GM18507 (cell line): ENCODE results near the gene UGP2.

Source experiments
- DNase-seq: peaks from one replicate; pipeline ENCODE4 v3.0.0; 2011; ENCODE audit warnings: low read depth; ENCODE audit not compliant: insufficient read length; ENCODE audit errors: extremely low spot score
- FAIRE-seq: peaks from 2 replicates; lab custom pipeline; 2011; peaks lifted over from hg19 to GRCh38; lab: Jason Lieb, UNC

UGP2 gene

GRCh38 chr2:63858291-63858690 lies 16.6 kb downstream of the UGP2 start:
- DNase-seq (no peak), FAIRE-seq (no peak)

DNA sequence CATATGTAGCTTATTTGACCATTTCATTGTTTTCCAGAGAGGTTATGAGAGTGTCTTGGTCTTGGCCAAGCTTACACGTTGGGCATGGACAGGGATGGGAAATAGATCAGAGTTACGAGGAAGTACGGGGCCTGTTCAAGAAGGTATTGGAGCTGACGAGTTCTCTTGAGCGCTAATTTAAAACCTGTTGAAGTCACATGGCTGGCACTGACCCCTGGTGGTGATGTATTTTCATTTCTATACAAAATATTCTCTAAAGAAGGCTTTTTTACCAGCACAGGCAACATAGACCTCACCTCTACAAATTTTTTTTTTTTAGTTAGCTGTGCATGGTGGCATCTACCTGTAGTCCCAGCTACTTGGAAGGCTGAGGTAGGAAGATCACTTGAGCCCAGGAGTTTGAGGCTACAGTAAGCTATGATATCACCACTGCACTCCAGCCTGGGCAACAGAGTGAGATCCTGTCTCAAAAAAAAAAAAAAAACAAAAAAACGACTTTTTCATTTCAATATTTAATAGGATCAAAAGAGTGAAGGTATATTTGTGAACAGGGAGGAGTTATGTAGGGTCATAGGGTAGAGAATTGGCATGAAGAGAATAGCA lies 19.6 kb downstream of the UGP2 start:
- peak; percentile 15 for DNase-seq
- peak; percentile 70 for FAIRE-seq

- FAIRE-seq (no peak), DNase-seq (no peak)
These were observed 21.1 kb downstream of the UGP2 start for GRCh38 chr2:63862806-63863205.

- no peak for FAIRE-seq
- DNase-seq: no peak
These were observed 22.0 kb downstream of the UGP2 start for GRCh38 chr2:63863707-63864106.

DNA sequence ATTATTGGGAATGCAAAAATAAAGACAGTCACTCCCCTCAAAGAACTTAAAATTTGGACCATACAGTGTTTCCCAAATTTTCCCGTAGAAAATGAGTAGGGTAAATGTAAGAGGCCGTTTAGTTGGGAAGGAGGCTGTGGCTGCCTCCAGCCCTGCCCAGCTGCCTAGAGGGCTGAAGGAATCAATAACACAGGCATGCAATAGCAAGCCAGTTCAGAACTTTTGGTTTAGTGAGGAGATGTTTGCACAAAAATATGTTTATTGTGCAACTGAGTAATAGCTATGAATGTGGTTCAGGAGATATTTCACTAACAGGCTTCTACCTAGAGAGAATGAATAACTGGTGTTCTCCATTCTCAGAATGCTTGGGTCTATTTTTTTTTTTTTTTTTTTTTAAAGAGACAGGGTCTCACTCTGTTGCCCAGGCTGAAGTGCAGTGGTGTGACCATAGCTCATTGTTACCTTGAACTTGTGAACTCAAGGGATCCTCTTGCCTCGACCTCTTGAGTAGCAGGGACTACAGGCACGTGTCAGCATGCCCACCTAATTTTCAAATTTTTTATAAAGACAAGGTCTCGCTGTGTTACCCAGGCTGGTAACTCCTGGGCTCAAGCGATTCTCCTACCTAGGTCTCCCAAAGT lies 23.6 kb downstream of the UGP2 start:
- FAIRE-seq (no peak), DNase-seq (no peak)

- FAIRE-seq: peak; percentile 35
- DNase-seq: no peak
These were observed 24.5 kb downstream of the UGP2 start for GRCh38 chr2:63866009-63866709.

GRCh38 chr2:63870679-63871078 lies 29.0 kb downstream of the UGP2 start:
- no peak for FAIRE-seq
- DNase-seq: no peak

GRCh38 chr2:63871864-63872263 lies 30.2 kb downstream of the UGP2 start:
- FAIRE-seq (no peak), DNase-seq (no peak)

DNA sequence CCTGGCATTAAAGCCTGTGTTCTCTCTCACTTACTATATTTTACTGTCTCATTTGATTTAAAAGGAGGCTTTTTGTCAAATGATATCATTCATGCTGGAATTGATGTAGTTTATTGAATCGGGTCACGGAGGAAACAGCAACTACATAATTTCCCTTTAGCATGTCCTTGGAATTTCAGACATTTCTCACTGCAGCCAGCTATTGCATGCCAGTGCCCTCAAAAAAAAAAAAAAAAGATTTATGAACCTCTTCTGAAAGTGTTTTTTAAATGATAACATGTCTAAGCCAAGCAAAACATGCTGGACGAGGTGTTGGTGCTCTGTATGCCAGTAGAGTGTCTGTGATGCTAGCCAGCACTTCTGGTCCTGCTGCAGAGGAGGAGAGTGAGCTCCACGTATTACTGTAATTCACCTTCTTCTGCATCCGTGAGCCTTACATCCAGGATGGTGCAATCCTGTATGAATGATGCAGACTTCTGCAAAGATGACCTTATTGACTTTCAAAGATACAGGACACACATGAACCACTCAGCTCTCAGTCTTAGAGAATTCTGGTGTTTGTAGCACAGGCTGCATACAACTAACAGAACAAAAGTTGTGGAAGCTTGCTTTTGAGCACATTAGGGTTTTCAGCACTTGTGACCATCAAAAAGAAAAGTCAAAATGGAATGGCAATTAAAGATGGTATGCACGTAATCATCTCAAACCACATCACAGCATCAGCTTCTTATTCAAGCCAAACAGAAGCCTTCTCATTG lies 31.1 kb downstream of the UGP2 start:
- no peak for DNase-seq
- FAIRE-seq: no peak

- DNase-seq (no peak), FAIRE-seq (no peak)
These were observed 32.8 kb downstream of the UGP2 start for GRCh38 chr2:63874204-63875130.

GRCh38 chr2:63875131-63875527 lies 33.4 kb downstream of the UGP2 start:
- FAIRE-seq (no peak), DNase-seq (no peak)

DNA sequence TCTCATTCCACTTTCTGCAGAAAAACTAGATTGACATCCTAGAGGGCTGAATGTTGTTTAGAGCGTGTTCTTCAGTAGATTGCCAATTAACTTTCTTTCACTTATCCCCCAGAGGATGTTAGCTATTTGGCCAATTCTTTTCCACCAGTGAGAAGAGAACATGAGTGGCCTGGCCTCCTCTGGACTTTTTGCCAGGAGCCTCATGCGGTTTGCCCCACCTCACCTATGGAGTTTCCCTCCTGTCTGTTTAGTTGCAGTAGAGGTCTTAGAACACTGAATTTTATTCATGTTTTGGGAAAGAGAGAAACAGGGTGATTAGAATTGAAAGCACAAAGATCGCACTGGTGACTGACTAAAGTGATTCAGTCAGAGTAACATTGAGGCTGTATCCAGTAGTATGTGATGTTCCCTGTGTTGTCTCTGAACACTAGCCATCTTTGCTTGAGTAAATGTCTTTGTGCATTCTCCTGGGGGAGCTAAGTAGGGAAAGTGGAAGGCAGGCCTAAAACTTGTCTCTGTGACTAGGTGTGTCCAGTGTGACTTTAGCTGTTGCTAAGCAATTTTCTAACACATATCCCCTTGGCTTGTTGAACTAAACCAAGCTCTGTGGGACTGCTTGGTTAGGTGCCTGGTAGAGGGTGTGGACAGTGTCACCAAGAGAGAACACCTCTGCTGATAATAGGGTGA lies 34.0 kb downstream of the UGP2 start:
- FAIRE-seq (no peak), DNase-seq (no peak)

- FAIRE-seq: no peak
These were observed 34.6 kb downstream of the UGP2 start for GRCh38 chr2:63876311-63876710.

DNA sequence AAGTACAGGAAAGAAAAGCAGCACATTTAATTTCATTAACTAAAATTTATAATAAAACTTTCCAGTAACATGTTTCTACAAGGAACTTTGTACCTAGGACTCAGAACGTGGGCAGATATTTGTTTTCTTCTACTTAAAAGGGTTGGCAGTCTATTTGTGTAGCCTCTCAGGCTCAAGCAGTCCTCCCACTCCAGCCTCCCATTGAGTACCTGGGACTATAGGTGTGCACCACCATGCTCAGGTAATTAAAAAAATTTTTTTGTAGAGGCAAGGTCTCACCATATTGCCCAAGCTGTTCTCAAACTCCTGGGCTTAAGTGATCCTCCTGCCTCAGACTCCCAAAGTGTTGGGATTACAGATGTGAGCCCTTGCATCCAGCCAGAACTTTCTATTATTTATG lies 36.8 kb downstream of the UGP2 start:
- no peak for DNase-seq
- FAIRE-seq: no peak

More at GRCh38 chr2:63876311-63876710, 34.6 kb downstream of the UGP2 start:
- no peak for DNase-seq

GRCh38 chr2:63879876-63880433 lies 38.3 kb downstream of the UGP2 start:
- FAIRE-seq: no peak
- no peak for DNase-seq

DNA sequence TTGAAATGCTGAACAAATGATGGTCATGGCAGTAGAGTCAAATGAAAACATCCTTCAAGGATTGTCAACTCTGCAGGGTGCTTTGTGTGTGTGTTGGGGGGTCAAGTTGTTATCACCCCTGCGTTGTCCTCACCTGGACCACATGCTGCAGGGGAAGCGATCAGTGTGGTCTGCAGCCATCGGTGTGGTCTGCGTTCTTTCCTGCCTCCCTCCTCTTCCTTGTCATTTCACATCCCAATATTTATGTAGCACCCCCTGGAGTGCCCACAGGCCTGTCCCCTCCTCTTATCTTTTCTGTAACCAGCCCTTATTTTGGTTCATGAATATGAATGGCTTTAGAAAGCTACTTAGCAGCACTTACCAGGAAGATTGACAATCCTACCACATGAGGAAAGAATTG lies 38.9 kb downstream of the UGP2 start:
- FAIRE-seq (no peak), DNase-seq (no peak)

DNA sequence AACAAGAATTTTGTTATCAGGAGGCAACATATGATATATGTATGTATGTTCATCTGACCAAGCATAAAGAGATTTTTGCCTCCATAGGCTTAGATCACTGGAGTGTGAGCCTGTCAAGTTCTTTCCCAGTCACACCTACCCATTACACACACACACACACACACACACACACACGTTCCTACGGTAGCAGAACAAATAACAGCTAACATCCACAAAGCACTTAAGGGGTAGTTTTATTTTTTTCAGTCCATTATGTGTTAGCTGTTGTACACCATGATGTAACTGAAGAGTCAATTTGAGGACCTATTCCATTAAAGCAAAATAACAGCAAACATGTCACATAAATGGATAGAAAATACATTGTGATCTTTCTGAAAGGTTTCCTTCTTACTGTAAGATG lies 39.5 kb downstream of the UGP2 start:
- DNase-seq: no peak
- peak; percentile 21 for FAIRE-seq

GRCh38 chr2:63882395-63883105 lies 40.9 kb downstream of the UGP2 start:
- FAIRE-seq (no peak), DNase-seq (no peak)
